NCI-H2227 (cell line): ENCODE results near the gene NTRK1.

Experiments used
- DNase-seq: peaks from one replicate; lab custom pipeline; 2025; ENCODE audit not compliant: unreplicated experiment; lab: John Stamatoyannopoulos, UW

Gene NTRK1

GRCh38 chr1:156860628-156861423 is at the start of gene NTRK1:
Gene NTRK1, plus strand, starts transcription at chr1:156860865. Its CDS starts 70 bp downstream, at chr1:156860935.
- DNase-seq, result peak; percentile 86

- no peak for DNase-seq
These were observed 49.5 kb upstream of the NTRK1 start for GRCh38 chr1:156811168-156811567.

GRCh38 chr1:156812293-156812990 is 48.2 kb upstream of the NTRK1 start:
- no peak for DNase-seq

- no peak for DNase-seq
These were observed 47.4 kb upstream of the NTRK1 start for GRCh38 chr1:156813298-156813697.

- DNase-seq, result peak; percentile 47
These were observed 46.7 kb upstream of the NTRK1 start for GRCh38 chr1:156813750-156814570.

- no peak for DNase-seq
These were observed 45.9 kb upstream of the NTRK1 start for GRCh38 chr1:156814571-156815260.

- DNase-seq, result no peak
These were observed 45.3 kb upstream of the NTRK1 start for GRCh38 chr1:156815307-156815826.

- no peak for DNase-seq
These were observed 44.7 kb upstream of the NTRK1 start for GRCh38 chr1:156815961-156816422.

GRCh38 chr1:156816561-156817328 is 43.9 kb upstream of the NTRK1 start, which contains the start of gene SH2D2A:
Gene SH2D2A, minus strand, starts transcription at chr1:156816848. Its CDS starts 140 bp downstream, at chr1:156816708.
- no peak for DNase-seq

GRCh38 chr1:156821801-156822200 is 38.9 kb upstream of the NTRK1 start:
- DNase-seq, result no peak

GRCh38 chr1:156822680-156823079 is 38.0 kb upstream of the NTRK1 start:
- DNase-seq, result no peak

GRCh38 chr1:156823210-156823790 is 37.4 kb upstream of the NTRK1 start:
- DNase-seq, result no peak

- DNase-seq, result no peak
These were observed 34.0 kb upstream of the NTRK1 start for GRCh38 chr1:156826630-156827029.

GRCh38 chr1:156828400-156829124 is 32.1 kb upstream of the NTRK1 start:
- no peak for DNase-seq

- no peak for DNase-seq
These were observed 28.2 kb upstream of the NTRK1 start for GRCh38 chr1:156832434-156832833.

GRCh38 chr1:156833603-156834002 is 27.1 kb upstream of the NTRK1 start:
- DNase-seq, result no peak

- no peak for DNase-seq
These were observed 26.3 kb upstream of the NTRK1 start for GRCh38 chr1:156834322-156834721.

GRCh38 chr1:156836041-156836654 is 24.5 kb upstream of the NTRK1 start:
- DNase-seq, result no peak
